NCI-H1417 (cell line): ENCODE results near the gene ZFAND3.

Source experiments
- DNase-seq, 3 experiments: peaks; one replicate each; lab custom pipeline; 2025; lab: John Stamatoyannopoulos, UW

ZFAND3 gene

GRCh38 chr6:37894585-37894984, 75.1 kb downstream of the ZFAND3 start:
- no peak for DNase-seq

GRCh38 chr6:37897321-37897720, 77.8 kb downstream of the ZFAND3 start:
- no peak for DNase-seq

GRCh38 chr6:37897818-37898515, 78.4 kb downstream of the ZFAND3 start:
- no peak for DNase-seq

GRCh38 chr6:37903351-37904340, 84.1 kb downstream of the ZFAND3 start:
- DNase-seq: no peak

- no peak for DNase-seq
Observed at GRCh38 chr6:37904590-37904989, 85.1 kb downstream of the ZFAND3 start.

GRCh38 chr6:37906121-37906520, 86.6 kb downstream of the ZFAND3 start:
- no peak for DNase-seq

GRCh38 chr6:37910998-37911397, 91.5 kb downstream of the ZFAND3 start:
- DNase-seq: no peak

- no peak for DNase-seq
Observed at GRCh38 chr6:37913210-37913609, 93.7 kb downstream of the ZFAND3 start.

GRCh38 chr6:37915463-37915862, 95.9 kb downstream of the ZFAND3 start:
- DNase-seq: no peak

- no peak for DNase-seq
Observed at GRCh38 chr6:37916149-37916548, 96.6 kb downstream of the ZFAND3 start.

GRCh38 chr6:37916675-37917074, 97.1 kb downstream of the ZFAND3 start:
- DNase-seq: no peak

- DNase-seq: no peak
Observed at GRCh38 chr6:37917566-37917965, 98.0 kb downstream of the ZFAND3 start.

- no peak for DNase-seq
Observed at GRCh38 chr6:37919417-37920157, 100.1 kb downstream of the ZFAND3 start.

GRCh38 chr6:37920667-37921066, 101.1 kb downstream of the ZFAND3 start:
- DNase-seq: peak in 2 of 3 experiments; percentile 12 to 66

- DNase-seq: no peak
Observed at GRCh38 chr6:37922563-37922962, 103.0 kb downstream of the ZFAND3 start.

- DNase-seq: no peak
Observed at GRCh38 chr6:37923514-37923913, 104.0 kb downstream of the ZFAND3 start.

GRCh38 chr6:37926661-37927060, 107.1 kb downstream of the ZFAND3 start:
- DNase-seq: no peak

- no peak for DNase-seq
Observed at GRCh38 chr6:37928217-37928616, 108.7 kb downstream of the ZFAND3 start.

GRCh38 chr6:37930288-37930971, 110.9 kb downstream of the ZFAND3 start:
- no peak for DNase-seq

- DNase-seq: no peak
Observed at GRCh38 chr6:37931066-37931465, 111.5 kb downstream of the ZFAND3 start.

GRCh38 chr6:37934276-37934675, 114.7 kb downstream of the ZFAND3 start:
- DNase-seq: no peak

- DNase-seq: no peak
Observed at GRCh38 chr6:37936150-37936549, 116.6 kb downstream of the ZFAND3 start.
